Ramos (cell line): ENCODE measurements around the gene TMEM187.

Experiments used
- in situ Hi-C: fragments of 300-500 bp; cut with MboI; formaldehyde crosslinking; loops from one replicate; pipeline ENCODE4 v1.14.3; 2022; ENCODE audit warnings: low sequenced_read_pairs; ENCODE audit not compliant: unreplicated experiment

TMEM187 gene, protein sequence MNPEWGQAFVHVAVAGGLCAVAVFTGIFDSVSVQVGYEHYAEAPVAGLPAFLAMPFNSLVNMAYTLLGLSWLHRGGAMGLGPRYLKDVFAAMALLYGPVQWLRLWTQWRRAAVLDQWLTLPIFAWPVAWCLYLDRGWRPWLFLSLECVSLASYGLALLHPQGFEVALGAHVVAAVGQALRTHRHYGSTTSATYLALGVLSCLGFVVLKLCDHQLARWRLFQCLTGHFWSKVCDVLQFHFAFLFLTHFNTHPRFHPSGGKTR

GRCh38 chrX:153972368-153973126 lies at the start of gene TMEM187:
Gene TMEM187, plus strand, starts transcription at chrX:153972754. Its CDS starts 9,309 bp downstream, at chrX:153982063.
- in situ Hi-C loops: no loop called here

DNA sequence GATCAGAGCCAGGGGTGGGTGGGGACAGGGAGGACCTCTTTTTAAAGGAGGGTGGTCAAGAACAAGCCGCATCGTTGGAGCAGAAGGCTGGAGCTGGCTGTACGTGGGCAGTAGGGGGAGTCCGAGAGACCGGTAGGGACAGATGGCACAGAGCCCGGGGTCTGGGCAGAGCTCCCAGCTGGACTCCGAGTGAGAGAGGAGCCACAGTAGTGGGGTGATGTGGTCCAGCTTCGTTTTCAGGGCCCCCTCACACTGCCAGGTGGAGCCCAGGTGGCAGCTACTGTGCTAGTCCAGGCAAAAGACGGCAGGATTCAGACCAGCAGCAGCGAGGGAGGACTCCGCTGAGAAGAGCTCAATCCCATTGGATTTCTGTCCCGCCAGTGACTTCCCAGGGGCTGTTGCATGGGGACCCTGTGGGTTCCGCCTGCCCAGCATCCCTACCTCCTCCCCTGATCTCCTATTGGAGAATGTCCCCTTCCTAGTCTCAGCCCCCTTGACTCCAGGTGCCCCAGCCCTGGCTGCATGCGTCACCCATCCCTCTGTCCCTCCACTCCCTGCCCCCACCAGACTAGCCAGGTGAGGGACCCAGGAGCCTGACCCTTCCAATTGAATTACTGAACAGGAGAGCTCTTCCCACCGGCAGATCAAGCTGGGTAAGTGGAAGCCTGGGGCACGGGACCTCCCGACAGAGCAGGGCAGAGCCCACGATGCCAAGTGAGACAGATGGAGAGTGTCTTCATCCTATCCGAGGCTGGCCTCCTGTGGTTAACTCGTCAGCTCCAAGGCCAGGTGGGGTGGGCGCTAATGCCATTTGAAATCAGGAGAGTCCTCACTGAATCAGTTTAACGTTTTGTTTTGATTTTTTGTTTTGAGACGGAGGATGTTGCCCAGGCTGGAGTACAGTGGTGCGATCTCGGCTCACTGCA lies 49.4 kb upstream of the TMEM187 start:
- in situ Hi-C loops: no loop called here

GRCh38 chrX:153924149-153924861 lies 48.2 kb upstream of the TMEM187 start:
- in situ Hi-C loops: no loop called here

DNA sequence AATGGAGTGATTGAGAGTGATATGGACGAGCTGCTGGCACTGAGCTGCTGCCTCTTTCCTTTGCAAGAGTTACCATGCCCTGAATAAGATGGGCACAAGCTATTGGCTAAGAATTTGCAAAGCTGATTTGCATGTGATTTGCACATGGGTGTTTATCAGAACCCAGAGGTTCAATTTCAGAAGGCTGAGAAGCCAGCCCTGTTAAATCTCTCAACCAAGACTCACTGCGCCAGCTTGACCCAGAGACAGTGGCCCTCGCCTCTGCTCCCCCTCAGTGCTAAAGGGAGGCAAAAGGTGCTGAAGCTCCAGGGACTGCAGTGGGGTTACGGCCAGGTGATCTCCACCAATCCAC lies 47.2 kb upstream of the TMEM187 start:
- in situ Hi-C loops: no loop called here

- in situ Hi-C loops: no loop called here
These were observed 46.6 kb upstream of the TMEM187 start, which contains the start of gene ARHGAP4 for GRCh38 chrX:153925739-153926551. Gene ARHGAP4, minus strand, starts transcription at chrX:153926264. Its CDS starts 62 bp downstream, at chrX:153926202.

- in situ Hi-C loops: no loop called here
These were observed 46.0 kb upstream of the TMEM187 start for GRCh38 chrX:153926552-153926857.

DNA sequence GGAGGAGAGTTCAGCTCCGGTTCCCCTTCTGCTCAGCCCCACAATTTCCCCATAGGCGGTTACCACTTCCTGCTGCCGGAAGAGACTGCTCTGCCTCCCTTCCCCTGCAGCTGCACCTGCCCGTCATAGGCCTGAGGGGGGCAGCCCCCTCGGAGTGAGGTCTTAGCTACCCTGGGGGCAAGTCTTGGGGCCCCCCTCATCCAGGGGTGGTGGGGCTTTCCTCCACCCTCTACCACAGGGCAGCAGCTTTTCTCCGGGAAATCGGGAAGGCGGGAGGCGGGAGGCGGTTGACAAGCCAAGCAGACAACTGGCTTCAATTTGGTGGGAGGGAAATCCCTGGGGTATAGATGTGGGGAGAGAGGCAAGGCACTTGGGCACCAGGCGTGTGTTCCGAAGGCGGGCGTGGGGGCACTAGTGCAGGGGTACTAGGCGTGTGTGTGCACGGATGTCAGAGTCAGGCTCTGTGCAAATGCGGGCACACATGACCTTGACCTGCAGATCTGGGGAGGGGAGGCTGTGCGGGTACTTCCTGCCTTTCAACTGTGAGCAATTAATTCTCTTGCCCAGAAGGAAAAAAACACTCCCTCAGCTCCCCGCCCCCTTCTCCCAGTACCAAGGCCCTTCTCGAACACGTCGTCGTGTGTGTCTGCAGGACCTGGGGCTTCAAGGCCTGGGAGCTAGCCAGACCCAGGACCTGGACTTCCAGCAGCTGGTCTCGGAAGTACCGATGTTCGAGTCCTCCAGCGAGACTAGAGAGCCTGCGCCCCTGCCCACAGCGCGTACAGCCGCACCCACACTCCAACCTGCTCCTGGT lies 45.5 kb upstream of the TMEM187 start:
- in situ Hi-C loops: no loop called here

- in situ Hi-C loops: no loop called here
These were observed 45.0 kb upstream of the TMEM187 start for GRCh38 chrX:153927672-153927921.

DNA sequence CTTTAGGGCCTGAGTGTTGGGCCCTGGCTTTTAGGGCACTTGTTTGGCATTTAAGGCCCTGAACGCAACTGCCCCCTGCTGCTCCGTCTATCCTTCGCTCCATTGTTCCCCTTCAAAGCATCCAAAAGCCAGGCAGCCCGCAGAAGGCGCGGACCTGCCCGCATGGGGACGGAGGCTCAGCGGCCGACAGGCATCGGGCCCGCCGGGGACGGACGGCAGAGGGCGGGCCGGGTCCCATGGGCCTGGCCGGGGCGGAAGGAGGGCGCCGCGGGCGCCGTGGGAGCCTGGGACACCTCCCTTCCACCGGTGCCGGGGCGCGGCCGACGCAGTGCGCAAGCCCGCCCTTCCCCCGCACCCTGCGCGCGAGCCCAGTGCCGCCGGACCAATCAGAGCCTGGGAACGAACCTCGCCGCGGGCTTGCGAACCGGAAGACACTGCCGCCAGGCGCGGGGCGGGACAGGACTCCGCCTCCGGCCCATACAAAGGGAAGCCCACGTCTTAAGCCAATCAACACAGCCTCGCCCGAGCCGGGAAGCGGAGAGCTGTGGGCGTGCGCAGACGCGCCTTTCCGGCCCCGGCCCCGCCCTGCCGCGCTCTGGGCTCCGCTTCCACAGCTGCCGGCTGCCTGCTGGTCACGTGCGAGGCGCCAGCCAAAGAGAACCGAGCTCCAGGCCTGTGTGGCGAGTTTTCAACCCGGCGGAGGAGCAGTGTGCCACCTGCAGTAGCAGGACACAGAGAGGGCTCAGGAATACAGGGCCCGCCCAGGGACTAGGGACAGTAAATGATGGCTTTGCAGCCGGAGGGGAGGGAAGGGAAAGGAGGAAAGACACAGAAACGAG lies 44.4 kb upstream of the TMEM187 start:
- in situ Hi-C loops: no loop called here

GRCh38 chrX:153928846-153929245 lies 43.7 kb upstream of the TMEM187 start:
- in situ Hi-C loops: no loop called here

- in situ Hi-C loops: no loop called here
These were observed 43.0 kb upstream of the TMEM187 start for GRCh38 chrX:153929576-153929975.

DNA sequence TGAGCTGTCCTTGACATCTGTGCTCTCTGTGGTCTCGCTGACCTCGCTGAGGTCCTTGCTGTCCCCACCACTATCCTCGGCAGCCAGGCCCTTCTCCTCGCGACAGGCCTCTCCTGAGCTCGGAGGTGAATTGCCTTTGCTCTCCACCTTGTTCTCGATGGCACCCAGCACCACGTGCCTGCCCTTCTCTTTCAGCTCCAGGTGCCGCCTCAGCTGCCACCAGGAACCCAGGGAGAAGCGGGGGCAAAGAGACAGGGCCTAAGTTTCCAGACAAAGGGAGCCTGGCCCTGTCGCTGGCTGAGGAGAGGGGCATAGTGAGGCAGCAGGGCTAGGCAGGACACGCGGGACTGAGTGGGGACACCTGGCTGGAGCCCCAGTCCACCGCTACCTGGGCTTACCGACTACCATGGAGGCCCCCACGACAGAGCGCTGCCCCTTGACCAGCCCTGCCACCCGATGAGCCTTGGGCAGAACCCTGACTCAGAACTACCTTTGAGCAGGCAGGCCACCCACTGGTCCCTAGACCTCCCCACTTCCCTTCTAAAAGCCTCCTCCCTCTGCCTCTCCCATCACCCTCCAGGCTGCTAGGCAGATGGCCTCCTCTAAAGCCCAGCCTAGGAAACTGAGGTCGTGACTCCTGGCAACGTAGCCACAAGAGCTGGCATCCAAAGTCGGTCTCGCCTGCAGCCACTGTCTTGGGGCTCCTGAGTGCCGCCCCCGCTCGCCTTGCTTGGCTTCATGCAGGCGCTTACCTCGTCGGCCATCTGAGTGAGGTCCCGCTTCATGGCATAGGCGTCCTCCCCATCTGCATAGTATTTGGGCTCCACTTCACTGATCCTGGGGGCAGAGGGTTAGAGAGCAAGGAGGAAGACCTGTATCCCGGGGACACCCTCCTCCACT lies 42.3 kb upstream of the TMEM187 start:
- in situ Hi-C loops: loop anchor here (10.0 kb wide), 1 partner anchor 135 kb away; the partner anchor contains the start of genes IDH3G and SSR4

DNA sequence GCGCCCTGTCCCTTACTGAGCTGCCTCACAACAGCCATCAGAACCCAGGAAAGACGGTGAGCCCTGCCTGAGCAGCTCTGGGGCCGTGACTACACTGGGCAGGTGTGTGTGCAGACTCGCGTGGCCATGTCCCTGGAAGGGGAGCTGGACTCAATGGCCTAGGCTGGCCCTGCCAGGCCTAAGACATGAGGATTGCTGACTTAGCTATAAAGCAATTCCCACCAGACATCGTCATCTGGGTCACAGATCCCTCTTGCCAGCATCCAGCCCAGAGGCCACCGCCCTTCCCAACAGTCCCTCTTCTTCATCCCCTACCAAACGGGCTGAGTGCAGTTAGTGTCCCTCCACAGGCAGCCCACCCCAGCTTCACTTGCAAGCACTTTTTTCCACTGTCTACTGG lies 41.4 kb upstream of the TMEM187 start:
- in situ Hi-C loops: loop anchor here (10.0 kb wide), 1 partner anchor 136 kb away; the partner anchor contains the start of genes IDH3G and SSR4

DNA sequence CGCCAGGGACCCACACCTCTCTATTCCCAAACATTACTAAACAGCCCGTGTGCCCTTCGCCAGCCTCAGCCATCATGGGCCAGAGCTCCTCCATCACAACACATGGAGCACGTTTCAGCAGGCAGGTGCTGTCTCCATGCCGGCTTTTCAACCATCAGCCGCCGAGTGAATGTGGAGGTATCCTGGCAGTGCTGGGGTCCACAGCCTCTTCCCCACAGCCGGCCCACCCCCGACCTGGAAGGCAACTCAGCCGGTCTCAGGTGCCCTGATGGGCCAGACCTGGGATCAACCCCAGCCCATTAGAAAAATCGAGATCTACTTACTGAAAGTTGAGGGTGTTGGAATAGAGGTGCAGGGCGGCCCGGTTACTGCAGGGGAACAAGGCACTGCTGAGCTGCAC lies 40.8 kb upstream of the TMEM187 start:
- in situ Hi-C loops: loop anchor here (10.0 kb wide), 1 partner anchor 137 kb away; the partner anchor contains the start of genes IDH3G and SSR4

- in situ Hi-C loops: loop anchor here (10.0 kb wide), 1 partner anchor 138 kb away; the partner anchor contains the start of genes IDH3G and SSR4
These were observed 40.2 kb upstream of the TMEM187 start for GRCh38 chrX:153932220-153932915.

- in situ Hi-C loops: loop anchor here (10.0 kb wide), 1 partner anchor 139 kb away; the partner anchor contains the start of genes IDH3G and SSR4
These were observed 38.8 kb upstream of the TMEM187 start for GRCh38 chrX:153933748-153934147.
